HEK293 (cell line): ENCODE results near the gene HPCAL1.

Experiments
- CTCF ChIA-PET: fragments of 350-600 bp; formaldehyde crosslinking; extraction: SDS; loops from one replicate; lab custom pipeline; 2021; ENCODE audit warnings: antibody characterized with exemption; lab: Yijun Ruan, JAX
- POLR2A ChIA-PET: fragments of 300-600 bp; formaldehyde crosslinking; extraction: SDS; loops from one replicate; lab custom pipeline; 2020; ENCODE audit warnings: antibody characterized with exemption, inconsistent platforms; lab: Yijun Ruan, JAX
- H3K27ac ChIP-seq: fragments of 200-500 bp; sonication (Bioruptor generic); 2 replicates; pipeline ENCODE4 v1.5.1; 2014; ENCODE audit warnings: low read depth, low read length, control low read depth, inconsistent platforms; ENCODE audit errors: extremely low read depth
- H3K36me3 ChIP-seq, 2 experiments: fragments of 200-500 bp in 1 of 2; sonication (Bioruptor generic) in 1 of 2; 1 replicate in 1 of 2; 2 replicates in 1 of 2; pipeline ENCODE4 v1.5.1; 2014 to 2017; ENCODE audit warnings: inconsistent platforms in 2 of 2, low read length in 2 of 2; ENCODE audit not compliant: control insufficient read depth in 2 of 2, insufficient read depth in 1 of 2
- H3K4me1 ChIP-seq: fragments of 200-500 bp; sonication (Bioruptor generic); 2 replicates; pipeline ENCODE4 v1.5.1; 2014; ENCODE audit warnings: mild to moderate bottlenecking, low read length, inconsistent platforms; ENCODE audit not compliant: control insufficient read depth, insufficient read depth
- H3K4me3 ChIP-seq: 2 replicates; pipeline ENCODE4 v1.5.1; 2011; ENCODE audit warnings: low read depth, mild to moderate bottlenecking, control low read depth, low read length, moderate library complexity
- H3K9me3 ChIP-seq: fragments of 200-500 bp; sonication (Bioruptor generic); 2 replicates; pipeline ENCODE4 v1.5.1; 2014; ENCODE audit warnings: low read depth, low read length, inconsistent platforms; ENCODE audit not compliant: control insufficient read depth, insufficient read depth
- EGR2 ChIP-seq: fragments of 450-650 bp; formaldehyde crosslinking; IDR thresholded peaks from 2 replicates; pipeline ENCODE4 v1.5.1; 2016; ENCODE audit warnings: low read depth, missing biosample characterization, missing genetic modification characterization
- GLIS2 ChIP-seq: fragments of 450-650 bp; formaldehyde crosslinking; IDR thresholded peaks from 2 replicates; pipeline ENCODE4 v1.5.1; 2016; ENCODE audit warnings: missing biosample characterization, missing genetic modification characterization
- KLF9 ChIP-seq: fragments of 450-650 bp; formaldehyde crosslinking; IDR thresholded peaks from 2 replicates; pipeline ENCODE4 v1.5.1; 2016; ENCODE audit warnings: missing biosample characterization, missing genetic modification characterization, low read depth
- PRDM2 ChIP-seq: fragments of 450-650 bp; formaldehyde crosslinking; IDR thresholded peaks from 2 replicates; pipeline ENCODE4 v1.5.1; 2016; ENCODE audit warnings: missing biosample characterization, missing genetic modification characterization, borderline replicate concordance
- SETDB1 ChIP-seq: IDR thresholded peaks from one replicate; pipeline ENCODE4 v1.6.1; 2017; ENCODE audit warnings: mild to moderate bottlenecking, low read length, moderate library complexity, mixed read lengths; ENCODE audit not compliant: insufficient read length
- ZBTB17 ChIP-seq: fragments of 450-650 bp; formaldehyde crosslinking; IDR thresholded peaks from 2 replicates; pipeline ENCODE4 v1.5.1; 2016; ENCODE audit warnings: missing biosample characterization, missing genetic modification characterization
- ZEB2 ChIP-seq: fragments of 450-650 bp; formaldehyde crosslinking; IDR thresholded peaks from 2 replicates; pipeline ENCODE4 v1.5.1; 2016; ENCODE audit warnings: missing biosample characterization, missing genetic modification characterization
- ZFHX2 ChIP-seq: fragments of 450-650 bp; formaldehyde crosslinking; conservative IDR thresholded peaks from 2 replicates; pipeline ENCODE4 v1.5.1; 2016; ENCODE audit warnings: missing biosample characterization, missing genetic modification characterization
- ZNF10 ChIP-seq: fragments of 450-650 bp; formaldehyde crosslinking; IDR thresholded peaks from 2 replicates; pipeline ENCODE4 v1.5.1; 2017; ENCODE audit warnings: missing biosample characterization, missing genetic modification characterization
- ZNF121 ChIP-seq: fragments of 450-650 bp; formaldehyde crosslinking; IDR thresholded peaks from 2 replicates; pipeline ENCODE4 v1.5.1; 2016; ENCODE audit warnings: missing biosample characterization, missing genetic modification characterization
- ZNF140 ChIP-seq: fragments of 450-650 bp; formaldehyde crosslinking; IDR thresholded peaks from 2 replicates; pipeline ENCODE4 v1.5.1; 2016; ENCODE audit warnings: missing biosample characterization, missing genetic modification characterization
- ZNF169 ChIP-seq: fragments of 450-650 bp; formaldehyde crosslinking; IDR thresholded peaks from 2 replicates; pipeline ENCODE4 v1.5.1; 2016; ENCODE audit warnings: missing biosample characterization, missing genetic modification characterization
- ZNF266 ChIP-seq: fragments of 450-650 bp; formaldehyde crosslinking; IDR thresholded peaks from 2 replicates; pipeline ENCODE4 v1.5.1; 2016; ENCODE audit warnings: missing biosample characterization, missing genetic modification characterization, low read depth
- ZNF391 ChIP-seq: fragments of 450-650 bp; formaldehyde crosslinking; IDR thresholded peaks from 2 replicates; pipeline ENCODE4 v1.5.1; 2016; ENCODE audit warnings: low read depth, missing biosample characterization, missing genetic modification characterization, borderline replicate concordance
- ZNF501 ChIP-seq: fragments of 450-650 bp; formaldehyde crosslinking; IDR thresholded peaks from 2 replicates; pipeline ENCODE4 v1.5.1; 2016; ENCODE audit warnings: missing biosample characterization, missing genetic modification characterization
- ZNF561 ChIP-seq: fragments of 450-650 bp; IDR thresholded peaks from 2 replicates; pipeline ENCODE4 v1.5.1; 2018; ENCODE audit warnings: missing biosample characterization, missing genetic modification characterization, borderline replicate concordance
- ZNF596 ChIP-seq: fragments of 450-650 bp; IDR thresholded peaks from 2 replicates; pipeline ENCODE4 v1.5.0; 2018; ENCODE audit warnings: missing biosample characterization, mild to moderate bottlenecking, missing genetic modification characterization, moderate library complexity
- ZNF639 ChIP-seq: fragments of 450-650 bp; formaldehyde crosslinking; IDR thresholded peaks from 2 replicates; pipeline ENCODE4 v1.5.1; 2016; ENCODE audit warnings: missing biosample characterization, missing genetic modification characterization
- ZSCAN4 ChIP-seq: fragments of 450-650 bp; formaldehyde crosslinking; IDR thresholded peaks from 2 replicates; pipeline ENCODE4 v1.5.1; 2017; ENCODE audit warnings: missing biosample characterization, missing genetic modification characterization

HPCAL1 gene

GRCh38 chr2:10345126-10345525, 42.4 kb downstream of the HPCAL1 start:
- POLR2A ChIA-PET = no interaction called here

GRCh38 chr2:10345813-10346212, 43.1 kb downstream of the HPCAL1 start:
- Histone ChIP-seq H3K4me1 (no peaks in the 10 kb centered on the region; the same call in 1 of the 2 replicates), H3K4me3 (no peak overlapping the region), H3K36me3 (no peaks in the 10 kb centered on the region), H3K9me3 (no peaks in the 10 kb centered on the region), H3K27ac (no peak overlapping the region)
- ChIA-PET CTCF (interaction anchor here (0.7 kb wide), 2 partner anchors 15 to 27 kb away, joined by 3 to 6 read pairs; no protein-coding TSS in a partner anchor), POLR2A (no interaction called here)
- TF ChIP-seq KLF9 (tag by site-specific recombination) (0 out of 2 replicates have a peak, but pooled peaks have one; percentile 20), ZSCAN4 (tag by site-specific recombination) (0 out of 2 replicates have a peak, but pooled peaks have one; percentile 13), SETDB1 (no peak), EGR2 (tag by site-specific recombination) (peak; percentile 55), GLIS2 (tag by site-specific recombination) (0 out of 2 replicates have a peak, but pooled peaks have one; percentile 13), ZFHX2 (tag by site-specific recombination) (peak; percentile 81)

More at GRCh38 chr2:10345126-10345525, 42.4 kb downstream of the HPCAL1 start:
- Histone ChIP-seq H3K4me3 (no peak overlapping the region), H3K4me1 (no peaks in the 10 kb centered on the region; the same call in 1 of the 2 replicates), H3K9me3 (no peaks in the 10 kb centered on the region)
- CTCF ChIA-PET = no interaction called here
- TF ChIP-seq ZNF121 (no peak), ZNF561 (tag by site-specific recombination) (no peak), ZNF391 (tag by site-specific recombination) (no peak), ZNF501 (tag by site-specific recombination) (no peak), PRDM2 (tag by site-specific recombination) (no peak), ZNF10 (tag by site-specific recombination) (no peak), ZNF266 (tag by site-specific recombination) (no peak), ZBTB17 (tag by site-specific recombination) (no peak), ZNF639 (tag by site-specific recombination) (no peak), ZNF596 (tag by site-specific recombination) (no peak), ZEB2 (tag by site-specific recombination) (no peak), ZNF169 (tag by site-specific recombination) (no peak), ZNF140 (tag by site-specific recombination) (no peak)
- TF ChIP-seq, all 188 proteins: peak for 0
- H3K27ac ChIP-seq = no peak overlapping the region
- H3K36me3 ChIP-seq = no peaks in the 10 kb centered on the region
